ENCODE data around the gene EPHA6.

- TF ChIP-seq CTCF (IDR thresholded peaks at IDR 0.05; ENCODE audit: extremely low read depth in 1 of 2, insufficient read depth in 1 of 2, low read depth in 1 of 2, low read length in 2 of 2) (no peak), GATA2 (IDR thresholded peaks at IDR 0.05; ENCODE audit: insufficient read depth, insufficient read length, low read depth, low read length) (no peak), MAX (IDR thresholded peaks at IDR 0.05; ENCODE audit: insufficient read depth, insufficient read length) (no peak), POLR2A (IDR thresholded peaks at IDR 0.05; ENCODE audit: low read depth, low read length) (no peak), EZH2 (IDR thresholded peaks at IDR 0.05; ENCODE audit: borderline replicate concordance, low read depth, low read length, severe bottlenecking) (no peak), POLR2AphosphoS5 (IDR thresholded peaks at IDR 0.05; ENCODE audit: insufficient read depth, low read depth, low read length) (no peak)
Measured at GRCh38 chr3:97259263-97259662, 444.9 kb downstream of the EPHA6 start.

Data from endothelial cell of umbilical vein (primary cell).